Epithelial cell of esophagus (primary cell): Measurements from ENCODE around the gene VWA3B.
A peak's percentile ranks its signal among the peaks of the same experiment; 100 is the strongest.

Source experiments
- DNase-seq: peaks from one replicate; pipeline ENCODE4 v3.0.0; 2010; ENCODE audit warnings: low read depth
- H3K4me3 ChIP-seq: 2 replicates; pipeline ENCODE4 v1.5.1; 2011; ENCODE audit warnings: mild to moderate bottlenecking, low read length, control low read depth
- CTCF ChIP-seq: IDR thresholded peaks from 2 replicates; pipeline ENCODE4 v1.5.1; 2011; ENCODE audit warnings: low read depth, mild to moderate bottlenecking, low read length, control low read depth, inconsistent platforms; ENCODE audit not compliant: insufficient read depth; ENCODE audit errors: missing control alignments

The VWA3B gene

GRCh38 chr2:98281607-98282006 lies 194.6 kb downstream of the VWA3B start:
- no peak overlapping the region for H3K4me3 ChIP-seq
- no peak for TF ChIP-seq CTCF
- no peak for DNase-seq

- DNase-seq, result peak; percentile 28
- no peak for TF ChIP-seq CTCF
- no peak overlapping the region for H3K4me3 ChIP-seq
Measured at GRCh38 chr2:98282109-98282508, 195.1 kb downstream of the VWA3B start.

GRCh38 chr2:98293030-98293429 lies 206.1 kb downstream of the VWA3B start:
- no peak overlapping the region for H3K4me3 ChIP-seq
- DNase-seq, result no peak
- TF ChIP-seq CTCF, result no peak

- no peak for DNase-seq
- TF ChIP-seq CTCF, result no peak
- no peak overlapping the region for H3K4me3 ChIP-seq
Measured at GRCh38 chr2:98293931-98294687, 207.1 kb downstream of the VWA3B start.

GRCh38 chr2:98294711-98295110 lies 207.7 kb downstream of the VWA3B start:
- no peak overlapping the region for H3K4me3 ChIP-seq
- DNase-seq, result no peak
- no peak for TF ChIP-seq CTCF

- DNase-seq, result no peak
- H3K4me3 ChIP-seq, result no peak overlapping the region
- no peak for TF ChIP-seq CTCF
Measured at GRCh38 chr2:98295275-98295674, 208.3 kb downstream of the VWA3B start.
